SJCRH30 (cell line): ENCODE measurements around the gene JPH2. TPM values are rescaled to one million over a fixed set of nuclear protein-coding genes. Genes with fewer than 3 reads are reported as not detected.

Source experiments
- DNase-seq, 2 experiments: peaks; one replicate each; pipeline ENCODE4 v3.0.0-alpha.2; 2015 to 2020
- H3K27ac ChIP-seq: fragments of 250-450 bp; sonication (Bioruptor Pico); 2 replicates; pipeline ENCODE4 v1.5.1; 2020; ENCODE audit warnings: mild to moderate bottlenecking, moderate library complexity
- H3K27me3 ChIP-seq: fragments of 250-450 bp; sonication (Bioruptor Pico); 2 replicates; pipeline ENCODE4 v1.5.1; 2020; ENCODE audit warnings: mild to moderate bottlenecking, moderate library complexity
- H3K36me3 ChIP-seq: fragments of 250-450 bp; sonication (Bioruptor Pico); 2 replicates; pipeline ENCODE4 v1.5.1; 2020; ENCODE audit warnings: mild to moderate bottlenecking, moderate library complexity
- H3K4me1 ChIP-seq: fragments of 250-450 bp; sonication (Bioruptor Pico); 2 replicates; pipeline ENCODE4 v1.5.1; 2020; ENCODE audit warnings: mild to moderate bottlenecking, moderate library complexity
- H3K4me3 ChIP-seq: fragments of 250-450 bp; sonication (Bioruptor Pico); 2 replicates; pipeline ENCODE4 v1.5.1; 2020; ENCODE audit warnings: mild to moderate bottlenecking, moderate library complexity
- H3K9me3 ChIP-seq: fragments of 250-450 bp; sonication (Bioruptor Pico); replicated peaks from 2 replicates; pipeline ENCODE4 v1.5.1; 2020; ENCODE audit warnings: mild to moderate bottlenecking, moderate library complexity
- total RNA-seq: library from RNA; depleted of rRNA; stranded (reverse); fragments of >200 nt; shearing (Covaris generic); gene quantifications from 2 replicates; pipeline ENCODE4 v1.2.3, GENCODE V29; 2014

JPH2 gene
- total RNA-seq, 1 experiment from 2014 or later, result 7.4 TPM

- Histone ChIP-seq H3K4me3 (no peak overlapping the region), H3K9me3 (no peaks in the 10 kb centered on the region), H3K36me3 (no peaks in the 10 kb centered on the region), H3K27me3 (no peaks in the 10 kb centered on the region), H3K4me1 (no peaks in the 10 kb centered on the region), H3K27ac (no peak overlapping the region)
- no peak for DNase-seq
Observed at GRCh38 chr20:44219791-44220190, 32.8 kb upstream of the JPH2 start.

DNA sequence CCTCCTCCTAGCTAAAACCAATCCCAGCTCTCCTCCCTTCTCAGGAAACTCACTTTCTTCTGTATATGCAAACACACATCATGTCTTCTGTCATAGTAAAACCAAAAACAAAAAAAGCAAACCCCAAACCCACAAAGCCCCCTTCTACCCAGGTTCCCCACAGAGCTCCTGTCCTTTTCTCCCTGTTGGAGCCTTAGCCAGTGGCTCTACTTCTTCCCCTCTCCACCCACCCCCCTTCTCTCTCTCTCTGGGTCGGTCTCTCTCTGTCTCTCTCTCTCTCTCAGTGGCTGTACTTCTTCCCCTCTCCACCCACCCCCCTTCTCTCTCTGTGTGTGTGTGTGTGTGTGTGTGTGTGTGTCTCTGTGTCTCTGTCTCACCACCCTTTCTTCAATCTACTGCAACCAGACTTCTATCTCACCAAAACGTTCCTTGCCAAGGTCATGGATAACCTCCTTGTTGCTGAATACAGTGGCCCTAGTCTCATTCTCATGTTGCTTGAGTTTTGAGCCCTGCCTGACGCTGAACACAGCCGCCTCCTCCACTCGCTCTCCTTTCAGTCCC is 32.3 kb upstream of the JPH2 start:
- Histone ChIP-seq H3K4me3 (no peak overlapping the region), H3K27me3 (no peaks in the 10 kb centered on the region), H3K27ac (no peak overlapping the region), H3K9me3 (no peaks in the 10 kb centered on the region), H3K36me3 (no peaks in the 10 kb centered on the region), H3K4me1 (no peaks in the 10 kb centered on the region)
- no peak for DNase-seq

GRCh38 chr20:44218446-44218845 is 31.5 kb upstream of the JPH2 start:
- no peaks in the 10 kb centered on the region for H3K36me3 ChIP-seq
- H3K27ac ChIP-seq, result no peak overlapping the region
- no peaks in the 10 kb centered on the region for H3K4me1 ChIP-seq
- DNase-seq, result no peak
- H3K27me3 ChIP-seq, result no peaks in the 10 kb centered on the region
- no peaks in the 10 kb centered on the region for H3K9me3 ChIP-seq
- no peak overlapping the region for H3K4me3 ChIP-seq

- H3K4me1 ChIP-seq, result no peaks in the 10 kb centered on the region
- no peaks in the 10 kb centered on the region for H3K27me3 ChIP-seq
- no peak overlapping the region for H3K27ac ChIP-seq
- H3K4me3 ChIP-seq, result no peak overlapping the region
- no peaks in the 10 kb centered on the region for H3K9me3 ChIP-seq
- H3K36me3 ChIP-seq, result no peaks in the 10 kb centered on the region
- peak; percentile 83 to 93 for DNase-seq
Observed at GRCh38 chr20:44217342-44218092, 30.5 kb upstream of the JPH2 start.

- Histone ChIP-seq H3K4me1 (peaks cover 6% of the 10 kb centered on the region; the same call in 1 of the 2 replicates), H3K27ac (no peak overlapping the region), H3K9me3 (no peaks in the 10 kb centered on the region), H3K27me3 (no peaks in the 10 kb centered on the region), H3K36me3 (no peaks in the 10 kb centered on the region), H3K4me3 (no peak overlapping the region)
- peak; percentile 76 to 81 for DNase-seq
Observed at GRCh38 chr20:44215125-44215524, 28.1 kb upstream of the JPH2 start.

DNA sequence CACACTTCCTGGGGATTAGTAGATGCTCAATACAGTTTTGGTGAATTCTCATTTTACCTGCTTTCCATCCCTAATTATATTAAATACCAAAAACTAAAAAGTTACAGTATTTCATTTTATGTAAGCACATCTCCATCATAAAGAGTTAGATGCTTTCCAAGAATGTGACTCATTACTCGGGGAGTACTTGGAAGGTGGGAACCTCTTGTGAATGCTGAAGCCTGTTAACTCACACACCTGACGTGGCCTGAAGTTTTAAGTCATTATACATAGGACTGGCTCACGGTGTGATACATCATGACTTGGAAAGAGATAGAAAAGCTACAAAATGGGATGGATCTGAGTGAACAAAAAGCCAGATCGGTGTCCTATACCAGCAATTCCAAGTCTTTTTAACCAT is 25.8 kb upstream of the JPH2 start:
- no peak for DNase-seq
- Histone ChIP-seq H3K27me3 (no peaks in the 10 kb centered on the region), H3K36me3 (no peaks in the 10 kb centered on the region), H3K9me3 (no peaks in the 10 kb centered on the region), H3K4me1 (peaks cover 6% of the 10 kb centered on the region; the same call in 1 of the 2 replicates), H3K27ac (no peak overlapping the region), H3K4me3 (no peak overlapping the region)

GRCh38 chr20:44211177-44212039 is 24.4 kb upstream of the JPH2 start:
- Histone ChIP-seq H3K4me1 (peaks cover 12% of the 10 kb centered on the region; the same call in 1 of the 2 replicates), H3K4me3 (peak overlapping the region; percentile 89), H3K36me3 (no peaks in the 10 kb centered on the region), H3K9me3 (no peaks in the 10 kb centered on the region), H3K27me3 (no peaks in the 10 kb centered on the region), H3K27ac (peak overlapping the region; percentile 85)
- DNase-seq, result peak; percentile 53 to 64

DNA sequence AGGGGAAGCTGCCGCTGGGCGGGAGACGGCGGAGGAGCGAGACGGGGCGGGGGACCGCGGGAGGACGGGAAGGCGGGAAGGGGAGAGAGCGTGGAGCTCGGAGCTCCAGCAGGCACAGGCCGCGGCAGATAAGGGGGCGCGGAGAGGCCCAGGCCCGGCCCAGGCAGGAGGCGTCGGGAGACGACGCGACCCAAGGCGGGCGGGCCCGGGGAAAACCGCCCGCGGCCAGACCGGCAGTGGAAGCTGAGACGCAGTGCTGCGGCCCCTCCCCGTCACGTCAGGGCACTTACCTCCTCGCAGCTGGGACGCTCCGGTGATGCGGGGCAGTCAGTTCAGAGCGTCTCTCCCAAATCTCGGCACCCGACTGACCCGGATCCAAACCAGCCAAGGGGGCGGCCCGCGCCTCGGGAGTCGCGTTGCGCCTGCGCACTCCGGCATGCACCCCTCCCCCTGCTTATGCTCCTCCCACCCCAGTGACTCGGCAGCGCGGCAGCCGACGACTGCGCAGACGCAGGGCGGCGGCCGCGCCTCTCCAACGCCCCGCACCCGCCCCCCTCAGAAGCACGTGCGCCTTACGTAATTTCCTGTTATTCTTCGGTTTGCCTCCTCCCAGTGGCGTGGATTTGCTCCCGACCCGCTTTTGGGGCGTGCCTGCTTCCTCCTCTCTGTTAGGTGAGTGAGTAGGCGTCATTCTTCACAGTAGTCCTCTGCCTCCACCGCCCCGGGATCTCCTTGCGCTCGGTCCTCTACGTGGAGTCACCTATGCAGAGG is 23.6 kb upstream of the JPH2 start, which contains the start of gene OSER1:
Gene OSER1 (minus strand): TSS at position 366 of the 771 bp plus-strand sequence. CDS start 3,814 bp downstream, outside the sequence.
- Histone ChIP-seq H3K4me1 (peaks cover 12% of the 10 kb centered on the region; the same call in 1 of the 2 replicates), H3K36me3 (peaks cover 3% of the 10 kb centered on the region; the same call in 1 of the 2 replicates), H3K27me3 (no peaks in the 10 kb centered on the region), H3K4me3 (peak within 1 kb of the TSS; percentile 89), H3K27ac (peak within 1 kb of the TSS; percentile 85), H3K9me3 (no peaks in the 10 kb centered on the region)
- peak; percentile 99 for DNase-seq

DNA sequence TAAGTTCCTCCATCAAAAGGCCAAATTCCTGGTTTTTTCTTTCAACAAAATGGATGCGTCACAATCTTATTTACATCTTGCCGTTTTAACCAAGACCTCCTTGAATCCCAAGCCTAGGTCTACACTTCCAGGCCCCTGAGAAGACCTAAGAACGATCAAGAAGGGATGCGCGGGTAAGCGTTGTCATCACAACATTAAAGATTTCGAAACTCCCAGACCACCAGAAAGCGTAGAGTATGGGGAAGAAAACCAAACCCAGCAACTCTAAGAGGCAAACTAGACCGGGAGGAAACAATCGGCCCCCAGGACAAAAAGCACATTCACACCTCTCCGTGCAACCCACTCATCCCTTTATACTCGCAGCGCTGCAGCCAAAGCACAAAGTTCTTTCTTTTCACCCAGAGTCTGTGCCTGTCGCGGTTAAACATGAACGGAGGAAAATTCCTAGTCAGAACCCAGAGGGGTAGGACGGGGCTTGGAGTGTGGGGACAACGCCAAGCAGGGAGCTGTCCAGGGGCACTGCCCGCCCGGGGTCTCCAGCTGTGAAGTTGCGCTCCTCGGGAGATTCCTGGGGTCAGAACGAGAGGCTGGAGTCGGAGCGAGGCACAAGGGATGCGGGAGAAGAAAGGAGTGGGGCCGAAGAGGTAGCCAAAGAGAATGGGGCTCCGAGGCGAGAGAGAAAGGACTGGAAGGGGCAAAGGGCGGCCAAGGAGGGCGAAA is 22.9 kb upstream of the JPH2 start:
- Histone ChIP-seq H3K27ac (peak overlapping the region; percentile 85), H3K4me3 (peak overlapping the region; percentile 89), H3K4me1 (peaks cover 13% of the 10 kb centered on the region; the same call in 1 of the 2 replicates), H3K36me3 (peaks cover 10% of the 10 kb centered on the region), H3K9me3 (no peaks in the 10 kb centered on the region), H3K27me3 (no peaks in the 10 kb centered on the region)
- peak; percentile 64 to 68 for DNase-seq

- H3K4me1 ChIP-seq, result peaks cover 24% of the 10 kb centered on the region
- H3K27me3 ChIP-seq, result no peaks in the 10 kb centered on the region
- no peak for DNase-seq
- peaks cover 11% of the 10 kb centered on the region for H3K36me3 ChIP-seq
- H3K9me3 ChIP-seq, result no peaks in the 10 kb centered on the region
- no peak overlapping the region for H3K27ac ChIP-seq
- peak overlapping the region; percentile 89 for H3K4me3 ChIP-seq
Observed at GRCh38 chr20:44208770-44209169, 21.8 kb upstream of the JPH2 start.

GRCh38 chr20:44208165-44208564 is 21.2 kb upstream of the JPH2 start:
- H3K4me3 ChIP-seq, result peak overlapping the region; percentile 89
- H3K27me3 ChIP-seq, result no peaks in the 10 kb centered on the region
- peaks cover 28% of the 10 kb centered on the region for H3K4me1 ChIP-seq
- DNase-seq, result no peak
- H3K27ac ChIP-seq, result no peak overlapping the region
- H3K36me3 ChIP-seq, result peaks cover 12% of the 10 kb centered on the region
- no peaks in the 10 kb centered on the region for H3K9me3 ChIP-seq

- no peak overlapping the region for H3K4me3 ChIP-seq
Observed at GRCh38 chr20:44207126-44207723, 20.2 kb upstream of the JPH2 start.

DNA sequence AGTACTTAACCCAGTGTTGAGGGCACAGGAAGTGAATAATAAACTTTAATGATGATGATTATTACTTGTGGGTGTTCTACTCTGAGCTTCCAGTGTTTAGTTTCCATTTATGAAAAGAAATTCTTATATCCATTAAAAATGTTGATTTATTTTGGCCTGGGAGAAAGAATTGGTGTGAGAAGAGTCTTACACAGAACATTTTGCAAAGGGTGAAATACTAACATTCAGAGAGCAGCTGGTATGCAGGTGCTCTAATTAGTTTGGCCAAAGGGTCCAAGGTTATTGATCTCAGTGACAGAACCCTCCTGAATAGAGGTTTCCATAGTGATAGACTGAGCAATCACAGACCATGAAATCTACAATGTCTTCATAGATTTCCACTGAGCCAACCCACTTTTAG is 19.1 kb upstream of the JPH2 start:
- H3K4me1 ChIP-seq, result peaks cover 25% of the 10 kb centered on the region
- H3K9me3 ChIP-seq, result no peaks in the 10 kb centered on the region
- no peak overlapping the region for H3K4me3 ChIP-seq
- no peak overlapping the region for H3K27ac ChIP-seq
- no peaks in the 10 kb centered on the region for H3K27me3 ChIP-seq
- H3K36me3 ChIP-seq, result peaks cover 32% of the 10 kb centered on the region
- DNase-seq, result no peak

More at GRCh38 chr20:44207126-44207723, 20.2 kb upstream of the JPH2 start:
- Histone ChIP-seq H3K36me3 (peaks cover 21% of the 10 kb centered on the region), H3K27ac (no peak overlapping the region), H3K4me1 (peaks cover 30% of the 10 kb centered on the region), H3K9me3 (no peaks in the 10 kb centered on the region), H3K27me3 (no peaks in the 10 kb centered on the region)
- DNase-seq, result no peak
